Activated CD4-positive, alpha-beta T cell treated with anti-CD3 and anti-CD28 coated beads, Interleukin-2, Interleukin-6, amounts not matched to agents 100 ng/mL and 50 ng/mL, durations not matched to agents 16 hours and 8 hours (primary cell): ENCODE results near the gene IKZF3.
"Not testable (repeated sequence)": the region's sequence is repeated elsewhere in the genome, so short reads cannot be mapped to it uniquely, and the experiment has no call there.

Source experiments
- DNase-seq: peaks from one replicate; pipeline ENCODE4 v3.0.0-alpha.2; 2020

Gene IKZF3

DNA sequence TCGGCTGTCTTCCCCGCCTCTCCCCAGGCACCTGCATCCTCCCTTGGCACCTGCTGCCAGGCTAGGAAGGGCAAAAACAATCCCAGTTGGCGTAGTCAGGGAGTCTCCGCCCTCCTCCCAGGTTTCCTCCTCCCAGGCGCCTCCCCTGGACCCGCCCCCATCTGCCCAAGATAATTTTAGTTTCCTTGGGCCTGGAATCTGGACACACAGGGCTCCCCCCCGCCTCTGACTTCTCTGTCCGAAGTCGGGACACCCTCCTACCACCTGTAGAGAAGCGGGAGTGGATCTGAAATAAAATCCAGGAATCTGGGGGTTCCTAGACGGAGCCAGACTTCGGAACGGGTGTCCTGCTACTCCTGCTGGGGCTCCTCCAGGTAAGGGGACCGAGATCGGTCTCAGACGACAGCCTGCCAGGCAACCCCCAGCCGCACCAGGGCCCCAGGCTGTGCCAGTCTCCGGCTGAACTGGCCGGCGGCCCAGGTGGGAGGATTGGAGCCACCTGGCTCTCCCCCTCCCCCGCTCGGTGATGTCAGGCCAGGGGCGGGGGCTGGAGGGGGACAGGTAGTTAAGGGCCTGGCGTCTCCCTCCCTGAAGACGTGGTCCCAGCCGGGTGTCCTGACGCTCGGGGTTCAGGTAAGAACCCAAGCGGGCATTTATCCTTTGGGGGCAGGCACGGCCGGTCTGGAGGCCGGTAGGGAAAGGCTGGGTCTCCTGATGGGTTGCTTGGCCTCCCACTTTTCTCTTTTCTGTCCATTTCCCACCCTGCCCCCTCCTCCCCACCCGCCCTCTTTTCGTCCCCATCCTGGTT is 126.1 kb downstream of the IKZF3 start, which contains the start of gene GRB7:
Gene GRB7 (plus strand): TSS at position 179 of the 808 bp plus-strand sequence. CDS start 4,364 bp downstream, outside the sequence.
- DNase-seq: no peak

DNA sequence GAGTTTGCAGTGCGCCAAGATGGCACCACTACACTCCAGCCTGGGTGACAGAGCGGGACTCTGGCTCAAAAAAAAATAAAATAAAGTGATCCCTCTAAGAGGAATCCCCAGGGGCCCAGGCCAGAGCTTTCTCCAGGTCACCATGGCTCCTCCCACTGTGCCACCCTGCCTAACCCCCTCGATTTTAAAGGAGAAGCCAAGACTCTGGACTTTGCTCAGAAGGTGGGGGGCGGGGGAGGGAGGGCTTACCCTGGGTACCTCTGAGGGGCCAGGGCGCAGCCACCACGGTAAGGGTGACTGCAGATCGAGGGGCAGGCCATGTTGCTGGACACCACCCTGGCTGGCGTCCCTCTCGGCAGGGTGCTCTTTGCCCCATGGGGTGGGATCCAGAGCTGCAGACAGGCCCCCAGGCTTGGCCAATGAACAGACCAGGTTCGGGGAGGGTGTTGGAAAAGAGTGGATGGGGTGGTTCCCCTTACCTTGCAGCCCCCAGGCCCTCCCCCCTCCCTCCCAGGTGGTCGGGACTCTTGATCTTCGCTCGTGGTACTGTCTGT is 126.8 kb downstream of the IKZF3 start:
- DNase-seq: no peak

DNA sequence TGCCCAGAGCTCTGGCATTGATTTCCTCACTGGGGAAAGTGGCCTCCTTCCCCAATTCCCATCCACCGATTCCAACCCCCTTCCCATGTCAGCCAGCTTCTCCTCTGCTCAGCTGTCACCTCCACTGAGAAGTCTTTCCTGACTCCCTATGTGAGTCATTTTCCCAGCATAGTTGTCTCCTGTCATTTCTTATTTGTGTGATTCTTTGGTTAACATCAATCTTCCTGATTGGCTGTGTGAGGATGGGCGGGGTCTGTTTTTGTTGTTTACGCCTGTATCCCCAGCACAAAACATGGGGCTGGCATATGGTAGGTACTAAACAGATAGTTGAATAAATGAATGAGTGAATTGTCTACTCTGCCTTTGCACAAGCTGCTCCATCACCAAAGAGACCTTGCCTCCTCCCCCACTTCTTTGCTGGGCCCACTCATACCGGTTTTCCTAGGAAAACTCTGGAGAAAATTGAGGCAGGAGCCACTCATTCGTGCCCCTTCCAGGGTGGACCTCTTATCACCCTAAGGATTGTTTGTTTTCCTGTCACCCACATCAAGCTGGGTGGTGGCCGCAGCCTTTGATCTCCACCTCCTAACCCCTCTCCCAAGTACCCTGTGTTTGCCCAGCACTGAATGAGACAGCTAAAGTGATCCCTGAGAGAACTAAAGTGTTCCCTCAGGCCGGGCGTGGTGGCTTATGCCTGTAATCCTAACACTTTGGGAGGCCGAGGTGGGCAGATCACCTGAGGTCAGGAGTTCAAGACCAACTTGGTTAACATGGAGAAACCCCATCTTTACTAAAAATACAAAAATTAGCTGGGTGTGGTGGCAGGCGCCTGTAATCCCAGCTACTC is 127.6 kb downstream of the IKZF3 start:
- DNase-seq: no peak

DNA sequence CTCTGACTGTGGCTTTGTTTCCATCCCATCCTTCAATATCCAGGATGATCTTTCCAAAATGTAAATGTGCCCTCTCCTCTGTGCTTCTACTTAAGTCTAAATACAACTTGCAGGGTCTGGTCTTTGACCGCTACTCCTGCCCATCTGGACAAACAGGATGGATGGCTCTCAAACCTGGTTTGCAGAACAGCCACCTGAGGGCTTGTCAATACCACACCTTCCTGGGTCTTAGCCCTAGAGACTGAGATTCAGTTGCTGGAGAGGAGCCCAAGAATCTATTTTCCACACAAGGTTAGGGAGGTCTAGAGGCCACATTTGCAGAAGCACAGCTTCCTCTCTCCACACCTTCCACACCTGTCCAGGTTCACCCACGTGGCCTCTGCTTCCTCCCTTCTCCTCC is 128.2 kb downstream of the IKZF3 start:
- DNase-seq: no peak

DNA sequence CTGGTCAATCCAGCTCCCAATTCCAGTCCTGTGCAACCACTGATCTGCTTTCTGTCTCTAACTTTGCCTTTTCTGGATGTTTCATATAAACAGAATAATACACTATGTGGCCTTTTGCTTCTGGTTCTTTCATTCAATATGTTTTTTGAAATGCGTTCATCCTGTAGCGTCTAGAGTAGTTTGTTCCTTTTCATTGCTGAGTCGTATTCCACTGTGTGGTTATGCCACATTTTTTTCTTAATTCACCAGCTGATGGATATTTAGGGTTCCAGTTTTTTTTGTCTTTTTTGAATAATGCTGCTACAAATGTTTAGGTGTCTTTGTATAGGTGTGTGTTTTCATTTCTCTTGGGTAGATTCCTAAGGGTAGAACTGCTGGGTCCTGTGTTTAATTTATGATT is 131.5 kb downstream of the IKZF3 start:
- no peak for DNase-seq

DNA sequence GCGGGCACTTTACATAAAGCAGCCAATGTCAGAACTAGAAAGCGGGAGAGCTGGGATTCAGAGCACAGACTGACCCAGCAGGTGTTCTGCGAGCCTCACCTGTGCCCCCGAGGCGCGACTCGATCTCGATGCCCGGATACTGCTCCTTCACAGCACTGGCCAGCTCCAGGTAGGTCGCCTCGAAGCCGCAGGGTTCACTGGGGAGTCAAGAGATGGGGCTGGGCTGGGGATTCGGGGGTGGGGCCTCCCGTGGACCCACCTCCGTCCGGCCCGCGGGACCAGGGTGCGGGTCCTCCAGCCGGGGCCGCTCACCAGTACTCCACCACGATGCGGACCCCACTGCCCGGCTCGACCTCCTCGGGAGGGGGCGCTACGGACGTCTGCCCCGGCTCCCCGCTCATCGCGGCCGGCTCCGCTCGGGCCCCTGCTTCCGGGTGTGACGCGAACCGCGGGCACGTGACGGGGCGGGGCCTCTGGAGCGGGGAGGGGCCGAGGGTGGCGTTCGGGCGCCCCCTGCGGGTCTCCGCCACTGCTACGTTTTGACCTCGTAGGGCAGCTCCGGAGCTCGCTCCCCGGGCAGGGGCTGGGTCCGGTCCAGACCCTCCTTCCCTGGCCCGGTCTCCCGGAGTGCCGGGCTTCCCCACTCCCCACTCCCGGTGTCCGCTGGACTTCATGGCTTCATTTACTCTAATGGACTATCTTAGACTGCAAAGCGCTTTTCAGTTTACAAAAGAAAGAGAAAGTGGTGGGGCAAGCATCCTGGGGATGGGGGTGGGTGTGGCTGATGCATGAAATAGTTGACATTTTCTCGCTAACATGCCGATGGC is 133.8 kb downstream of the IKZF3 start, which contains the start of gene MIEN1:
Gene MIEN1 (minus strand): TSS at position 438 of the 827 bp plus-strand sequence. CDS start 37 bp downstream, at position 401.
- DNase-seq: peak; percentile 96

DNA sequence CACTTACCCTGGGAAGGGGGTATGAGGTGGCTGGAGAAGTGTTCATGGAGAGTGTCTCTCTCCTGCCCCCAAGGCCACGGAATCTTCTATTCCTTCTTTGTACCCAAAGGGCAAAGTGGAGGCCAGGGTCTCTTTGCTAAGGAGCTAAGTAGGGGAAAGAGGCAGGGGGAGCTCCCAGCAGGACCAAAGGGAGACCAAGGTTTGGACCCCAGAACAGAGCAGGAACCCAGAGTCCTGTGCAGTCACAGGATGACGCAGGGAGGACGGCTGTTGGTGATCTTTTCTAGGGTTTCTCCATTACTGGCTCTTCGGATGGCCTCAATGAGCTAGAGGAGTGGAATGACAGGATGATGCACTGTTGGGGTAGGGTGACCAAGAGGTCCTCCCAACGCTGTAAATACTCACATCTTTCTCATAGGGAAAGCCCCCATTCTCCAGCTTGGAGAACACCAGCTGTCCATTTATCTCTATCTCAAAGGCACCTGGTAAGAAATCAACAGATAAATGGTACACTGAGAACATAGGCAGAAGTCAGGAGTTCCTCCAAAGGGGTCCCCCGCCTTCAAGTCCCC is 134.7 kb downstream of the IKZF3 start:
- DNase-seq: no peak

DNA sequence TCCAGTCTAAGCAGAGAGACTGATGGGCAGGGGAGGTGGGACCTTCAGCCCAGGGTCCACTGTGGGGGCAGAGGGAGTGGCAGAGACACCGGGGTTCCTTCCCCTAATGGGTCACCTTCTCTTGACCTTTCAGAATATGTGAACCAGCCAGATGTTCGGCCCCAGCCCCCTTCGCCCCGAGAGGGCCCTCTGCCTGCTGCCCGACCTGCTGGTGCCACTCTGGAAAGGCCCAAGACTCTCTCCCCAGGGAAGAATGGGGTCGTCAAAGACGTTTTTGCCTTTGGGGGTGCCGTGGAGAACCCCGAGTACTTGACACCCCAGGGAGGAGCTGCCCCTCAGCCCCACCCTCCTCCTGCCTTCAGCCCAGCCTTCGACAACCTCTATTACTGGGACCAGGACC is 136.6 kb downstream of the IKZF3 start:
- DNase-seq: no peak

DNA sequence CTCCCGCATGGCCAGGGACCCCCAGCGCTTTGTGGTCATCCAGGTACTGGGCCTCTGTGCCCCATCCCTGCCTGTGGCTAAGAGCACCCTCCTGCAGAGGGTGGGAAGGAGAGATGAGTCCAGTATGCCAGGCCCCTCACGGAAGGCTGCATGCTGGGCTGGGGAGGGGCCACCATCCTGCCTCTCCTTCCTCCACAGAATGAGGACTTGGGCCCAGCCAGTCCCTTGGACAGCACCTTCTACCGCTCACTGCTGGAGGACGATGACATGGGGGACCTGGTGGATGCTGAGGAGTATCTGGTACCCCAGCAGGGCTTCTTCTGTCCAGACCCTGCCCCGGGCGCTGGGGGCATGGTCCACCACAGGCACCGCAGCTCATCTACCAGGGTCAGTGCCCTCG is 137.5 kb downstream of the IKZF3 start:
- DNase-seq: no peak

DNA sequence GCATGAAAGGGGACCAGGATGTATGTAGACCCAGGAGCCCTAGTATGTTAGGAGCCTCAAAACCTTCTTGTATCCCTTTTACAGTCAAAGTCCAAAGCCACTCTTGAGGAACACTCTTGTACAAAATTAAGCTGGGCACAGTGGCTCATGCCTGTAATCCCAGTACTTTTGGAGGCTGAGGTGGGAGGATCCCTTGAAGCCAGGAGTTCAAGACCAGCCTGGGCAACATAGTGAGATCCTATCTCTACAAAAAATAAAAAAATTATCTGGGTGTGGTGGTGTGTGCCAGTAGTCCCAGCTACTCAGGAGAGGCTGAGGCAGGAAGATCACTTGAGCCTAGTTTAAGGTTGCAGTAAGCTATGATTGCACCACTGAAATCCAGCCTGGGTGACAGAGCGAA is 138.2 kb downstream of the IKZF3 start:
- not testable (repeated sequence) for DNase-seq

DNA sequence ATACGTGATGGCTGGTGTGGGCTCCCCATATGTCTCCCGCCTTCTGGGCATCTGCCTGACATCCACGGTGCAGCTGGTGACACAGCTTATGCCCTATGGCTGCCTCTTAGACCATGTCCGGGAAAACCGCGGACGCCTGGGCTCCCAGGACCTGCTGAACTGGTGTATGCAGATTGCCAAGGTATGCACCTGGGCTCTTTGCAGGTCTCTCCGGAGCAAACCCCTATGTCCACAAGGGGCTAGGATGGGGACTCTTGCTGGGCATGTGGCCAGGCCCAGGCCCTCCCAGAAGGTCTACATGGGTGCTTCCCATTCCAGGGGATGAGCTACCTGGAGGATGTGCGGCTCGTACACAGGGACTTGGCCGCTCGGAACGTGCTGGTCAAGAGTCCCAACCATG is 139.4 kb downstream of the IKZF3 start:
- DNase-seq: no peak

DNA sequence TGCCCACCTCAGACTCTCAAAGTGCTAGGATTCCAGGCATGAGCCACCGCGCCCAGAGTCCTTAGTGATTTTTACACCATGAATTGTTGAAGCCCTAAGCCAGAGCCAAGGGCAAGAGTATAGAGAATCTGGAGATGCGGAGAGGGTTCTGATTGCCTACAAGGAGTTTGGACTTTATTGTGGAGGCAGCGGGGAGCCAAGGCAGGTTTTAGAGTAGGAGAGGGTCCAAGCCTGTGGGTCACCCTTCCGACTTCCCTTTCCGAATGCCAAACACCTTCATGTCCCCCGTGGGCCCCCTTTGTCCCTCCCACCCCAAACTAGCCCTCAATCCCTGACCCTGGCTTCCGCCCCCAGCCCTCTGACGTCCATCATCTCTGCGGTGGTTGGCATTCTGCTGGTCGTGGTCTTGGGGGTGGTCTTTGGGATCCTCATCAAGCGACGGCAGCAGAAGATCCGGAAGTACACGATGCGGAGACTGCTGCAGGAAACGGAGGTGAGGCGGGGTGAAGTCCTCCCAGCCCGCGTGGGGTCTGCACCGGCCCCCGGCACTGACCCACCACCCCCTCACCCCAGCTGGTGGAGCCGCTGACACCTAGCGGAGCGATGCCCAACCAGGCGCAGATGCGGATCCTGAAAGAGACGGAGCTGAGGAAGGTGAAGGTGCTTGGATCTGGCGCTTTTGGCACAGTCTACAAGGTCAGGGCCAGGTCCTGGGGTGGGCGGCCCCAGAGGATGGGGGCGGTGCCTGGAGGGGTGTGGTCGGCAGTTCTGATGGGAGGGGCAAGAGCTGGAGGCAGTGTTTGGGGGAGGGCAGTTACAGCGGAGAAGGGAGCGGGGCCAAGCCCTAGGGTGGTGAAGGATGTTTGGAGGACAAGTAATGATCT is 140.9 kb downstream of the IKZF3 start:
- peak; percentile 18 for DNase-seq

DNA sequence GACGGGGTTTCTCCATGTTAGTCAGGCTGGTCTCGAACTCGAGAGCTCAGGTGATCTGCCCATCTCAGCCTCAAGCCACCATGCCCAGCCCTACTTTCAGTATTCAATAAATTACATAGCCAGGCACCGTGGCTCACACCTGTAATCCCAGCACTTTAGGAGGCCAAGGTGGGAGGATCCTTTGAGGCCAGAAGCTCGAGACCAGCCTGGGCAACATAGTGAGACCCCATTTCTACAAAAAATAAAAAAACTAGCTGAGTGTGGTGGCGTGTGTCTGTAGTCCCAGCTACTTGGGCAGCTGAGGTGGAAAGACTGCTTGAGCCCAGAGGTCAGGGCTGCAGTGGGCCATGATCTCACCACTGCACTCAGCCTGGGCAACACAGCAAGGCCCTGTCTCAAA is 142.0 kb downstream of the IKZF3 start:
- no peak for DNase-seq

DNA sequence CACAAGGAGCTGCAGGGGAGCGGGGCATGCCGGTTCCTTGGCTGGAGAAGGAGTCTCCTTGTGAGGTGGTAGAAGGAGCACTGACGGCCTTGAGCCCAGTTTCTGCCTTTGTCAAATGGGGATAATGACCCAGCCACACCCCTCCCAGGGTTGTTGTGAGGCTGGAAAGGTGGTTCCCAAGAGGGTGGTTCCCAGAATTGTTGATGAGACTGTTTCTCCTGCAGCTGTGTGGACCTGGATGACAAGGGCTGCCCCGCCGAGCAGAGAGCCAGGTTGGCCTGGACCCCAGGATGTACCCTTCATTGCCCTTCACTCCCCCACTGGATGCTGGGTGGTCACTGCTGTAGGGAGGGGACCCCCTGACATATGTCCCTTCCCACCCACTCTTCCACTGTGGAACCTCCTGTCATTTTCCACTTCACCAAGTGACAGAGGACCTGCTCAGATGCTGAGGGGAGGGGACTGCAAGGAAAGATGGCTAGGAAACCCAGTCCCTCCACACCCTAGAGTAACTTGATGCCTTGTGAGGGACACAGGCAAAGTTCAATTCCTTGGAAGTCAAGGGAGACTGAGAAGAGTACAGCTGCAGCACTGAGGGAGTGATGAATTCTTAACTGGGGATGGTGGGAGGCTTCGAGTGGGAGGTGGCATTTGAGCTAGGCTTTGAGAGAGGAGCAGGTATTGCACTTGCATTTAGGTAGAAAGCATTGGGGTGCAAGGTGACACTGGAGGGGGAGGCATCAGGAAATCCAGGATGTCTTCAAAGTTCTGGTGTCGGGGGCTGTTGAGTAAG is 144.4 kb downstream of the IKZF3 start:
- DNase-seq: no peak

DNA sequence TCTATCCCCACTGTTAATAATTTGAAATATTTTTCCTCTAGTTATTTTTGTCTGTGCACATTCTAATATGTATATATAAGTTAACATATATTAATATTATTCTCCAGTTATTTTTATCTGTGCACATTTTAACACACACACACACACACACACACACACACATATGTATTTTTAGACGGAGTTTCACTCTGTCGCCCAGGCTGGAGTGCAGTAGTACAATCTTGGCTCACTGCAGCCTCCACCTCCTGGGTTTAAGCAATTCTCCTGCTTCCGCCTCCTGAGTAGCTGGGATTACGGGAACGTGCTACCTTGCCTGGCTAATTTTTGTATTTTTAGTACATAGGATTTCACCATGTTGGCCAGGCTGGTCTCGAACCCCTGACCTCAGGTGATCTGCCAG is 146.5 kb downstream of the IKZF3 start:
- DNase-seq: no peak

DNA sequence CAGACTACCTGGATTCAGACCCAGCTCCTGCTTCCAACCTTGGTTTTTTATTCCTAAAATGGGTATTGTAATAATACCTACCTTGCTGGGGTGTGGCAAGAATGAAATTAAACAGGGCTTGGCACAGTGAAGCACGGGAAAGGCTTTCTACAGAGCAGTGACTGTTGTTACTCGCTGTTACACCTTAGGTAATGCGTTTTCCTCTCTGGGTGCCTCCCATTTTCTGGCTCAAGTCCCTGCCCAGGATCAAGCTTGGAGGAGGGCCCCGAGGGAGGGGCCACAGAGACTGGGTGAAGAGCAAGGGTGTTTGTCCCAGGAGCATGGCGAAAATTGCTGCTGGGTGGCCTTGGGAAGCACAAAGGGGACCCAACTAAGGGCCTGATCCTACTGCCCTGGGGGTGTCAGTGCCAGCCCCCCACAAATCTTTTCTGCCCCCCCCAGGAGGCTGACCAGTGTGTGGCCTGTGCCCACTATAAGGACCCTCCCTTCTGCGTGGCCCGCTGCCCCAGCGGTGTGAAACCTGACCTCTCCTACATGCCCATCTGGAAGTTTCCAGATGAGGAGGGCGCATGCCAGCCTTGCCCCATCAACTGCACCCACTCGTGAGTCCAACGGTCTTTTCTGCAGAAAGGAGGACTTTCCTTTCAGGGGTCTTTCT is 147.1 kb downstream of the IKZF3 start:
- no peak for DNase-seq

DNA sequence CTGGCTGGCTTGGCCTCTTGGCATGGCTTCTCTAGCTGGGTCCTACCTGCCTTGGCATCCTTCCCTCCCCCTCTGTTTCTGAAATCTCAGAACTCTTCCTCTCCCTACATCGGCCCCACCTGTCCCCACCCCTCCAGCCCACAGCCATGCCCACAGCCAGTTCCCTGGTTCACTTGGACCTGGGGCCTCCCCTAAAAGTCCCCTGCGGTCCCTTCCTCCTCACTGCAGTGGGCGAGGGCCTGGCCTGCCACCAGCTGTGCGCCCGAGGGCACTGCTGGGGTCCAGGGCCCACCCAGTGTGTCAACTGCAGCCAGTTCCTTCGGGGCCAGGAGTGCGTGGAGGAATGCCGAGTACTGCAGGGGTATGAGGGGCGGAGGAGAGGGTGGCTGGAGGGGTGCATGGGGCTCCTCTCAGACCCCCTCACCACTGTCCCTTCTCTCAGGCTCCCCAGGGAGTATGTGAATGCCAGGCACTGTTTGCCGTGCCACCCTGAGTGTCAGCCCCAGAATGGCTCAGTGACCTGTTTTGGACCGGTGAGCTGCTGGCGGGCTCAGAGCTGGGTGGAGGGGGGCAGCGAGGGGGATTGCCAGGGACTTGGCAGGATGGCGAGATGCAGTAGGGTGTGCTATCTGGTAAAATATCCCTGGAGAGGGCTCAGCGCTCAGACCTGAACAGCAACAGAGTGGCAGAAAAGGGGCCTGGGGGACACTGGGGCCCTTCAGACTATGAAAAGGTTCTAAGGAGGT is 147.9 kb downstream of the IKZF3 start:
- DNase-seq: no peak

DNA sequence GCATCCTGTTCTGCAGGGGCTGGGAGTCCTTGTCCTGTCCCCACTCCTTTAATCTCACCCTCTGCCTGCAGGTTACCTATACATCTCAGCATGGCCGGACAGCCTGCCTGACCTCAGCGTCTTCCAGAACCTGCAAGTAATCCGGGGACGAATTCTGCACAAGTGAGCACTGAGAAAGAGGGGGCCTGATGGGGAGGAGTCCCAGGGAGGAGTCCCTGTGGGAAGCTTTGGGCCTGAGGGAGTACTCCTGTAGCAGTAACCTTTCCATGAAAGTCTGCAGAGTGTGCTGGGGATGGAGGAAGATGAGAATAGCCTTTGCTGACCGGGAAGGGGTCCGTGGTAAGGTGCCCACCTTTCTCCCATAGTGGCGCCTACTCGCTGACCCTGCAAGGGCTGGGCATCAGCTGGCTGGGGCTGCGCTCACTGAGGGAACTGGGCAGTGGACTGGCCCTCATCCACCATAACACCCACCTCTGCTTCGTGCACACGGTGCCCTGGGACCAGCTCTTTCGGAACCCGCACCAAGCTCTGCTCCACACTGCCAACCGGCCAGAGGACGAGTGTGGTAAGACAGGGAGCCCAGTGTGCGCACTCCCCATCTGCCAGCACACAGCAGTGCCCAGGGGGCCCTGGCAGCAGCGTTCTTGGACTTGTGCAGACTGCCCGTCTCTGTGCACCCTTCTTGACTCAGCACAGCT is 148.6 kb downstream of the IKZF3 start:
- no peak for DNase-seq
